Neural progenitor cell (in vitro differentiated cells): Measurements from ENCODE around the gene MED10. TPM values are rescaled to one million over a fixed set of nuclear protein-coding genes. Genes with fewer than 3 reads are reported as not detected.

Experiments
- DNase-seq: peaks from one replicate; pipeline ENCODE4 v3.0.0-alpha.2; 2016; ENCODE audit warnings: low spot score
- H2AFZ ChIP-seq: fragments of 200-600 bp; sonication (generic); replicated peaks from 2 replicates; pipeline ENCODE4 v1.6.1; 2016; ENCODE audit warnings: antibody characterized with exemption
- H3F3A ChIP-seq: fragments of 200-600 bp; sonication (generic); 2 replicates; pipeline ENCODE4 v1.6.1; 2016; ENCODE audit warnings: antibody characterized with exemption, low read depth
- H3K27ac ChIP-seq: fragments of 200-600 bp; sonication (generic); 2 replicates; pipeline ENCODE4 v1.5.1; 2016; ENCODE audit warnings: mild to moderate bottlenecking
- H3K27me3 ChIP-seq: fragments of 200-600 bp; sonication (generic); 2 replicates; pipeline ENCODE4 v1.6.1; 2016; ENCODE audit warnings: mild to moderate bottlenecking, moderate library complexity
- H3K36me3 ChIP-seq: fragments of 200-600 bp; sonication (generic); 2 replicates; pipeline ENCODE4 v1.5.1; 2016
- H3K4me1 ChIP-seq: fragments of 200-600 bp; sonication (generic); 2 replicates; pipeline ENCODE4 v1.6.1; 2016; ENCODE audit warnings: mixed run types
- H3K4me2 ChIP-seq: fragments of 200-600 bp; sonication (generic); 2 replicates; pipeline ENCODE4 v1.6.1; 2016
- H3K4me3 ChIP-seq: fragments of 200-600 bp; sonication (generic); 2 replicates; pipeline ENCODE4 v1.5.1; 2016
- H3K79me2 ChIP-seq: fragments of 200-600 bp; sonication (generic); 2 replicates; pipeline ENCODE4 v1.6.1; 2016; ENCODE audit warnings: low read depth
- H3K9ac ChIP-seq: fragments of 200-600 bp; sonication (generic); 2 replicates; pipeline ENCODE4 v1.6.1; 2016
- H3K9me3 ChIP-seq: fragments of 200-600 bp; sonication (generic); 2 replicates; pipeline ENCODE4 v1.5.1; 2016; ENCODE audit warnings: low read depth
- H4K20me1 ChIP-seq: fragments of 200-600 bp; sonication (generic); 2 replicates; pipeline ENCODE4 v1.6.1; 2016; ENCODE audit warnings: low read depth
- H3K27ac Mint-ChIP-seq: 3 replicates; pipeline ENCODE4 v1.8.0; 2021; ENCODE audit warnings: mixed read lengths
- H3K27me3 Mint-ChIP-seq: 2 replicates; pipeline ENCODE4 v1.8.0; 2022; ENCODE audit warnings: low read depth, mild to moderate bottlenecking, inconsistent platforms, moderate library complexity, mixed read lengths; ENCODE audit not compliant: insufficient read depth
- H3K36me3 Mint-ChIP-seq: 3 replicates; pipeline ENCODE4 v1.8.0; 2021; ENCODE audit warnings: mixed read lengths
- H3K4me1 Mint-ChIP-seq: 3 replicates; pipeline ENCODE4 v1.8.0; 2021; ENCODE audit warnings: mixed read lengths
- H3K4me3 Mint-ChIP-seq: 3 replicates; pipeline ENCODE4 v1.8.0; 2021; ENCODE audit warnings: mild to moderate bottlenecking, moderate library complexity, mixed read lengths
- H3K9me3 Mint-ChIP-seq: 3 replicates; pipeline ENCODE4 v1.8.0; 2020; ENCODE audit warnings: mixed read lengths
- EZH2 ChIP-seq: fragments of 200-600 bp; sonication (generic); IDR thresholded peaks from 2 replicates; pipeline ENCODE4 v1.6.1; 2017; ENCODE audit warnings: antibody characterized with exemption, mild to moderate bottlenecking, moderate library complexity
- EZH2phosphoT487 ChIP-seq: fragments of 200-600 bp; sonication (generic); IDR thresholded peaks from 2 replicates; pipeline ENCODE4 v1.6.1; 2017; ENCODE audit warnings: antibody characterized with exemption
- total RNA-seq: library from RNA; depleted of rRNA; stranded (reverse); fragments of >200 nt; gene quantifications from 2 replicates; pipeline ENCODE4 v1.2.3, GENCODE V29; 2015; ENCODE audit warnings: low replicate concordance
- TF ChIP-seq, protein P1 (sequence below): fragments of 200-600 bp; sonication (generic); IDR thresholded peaks from 2 replicates; pipeline ENCODE4 v1.5.1; 2017; ENCODE audit warnings: antibody characterized with exemption, mild to moderate bottlenecking

The MED10 gene
- total RNA-seq, 1 donor from 2014 or later: 23.5 TPM

DNA sequence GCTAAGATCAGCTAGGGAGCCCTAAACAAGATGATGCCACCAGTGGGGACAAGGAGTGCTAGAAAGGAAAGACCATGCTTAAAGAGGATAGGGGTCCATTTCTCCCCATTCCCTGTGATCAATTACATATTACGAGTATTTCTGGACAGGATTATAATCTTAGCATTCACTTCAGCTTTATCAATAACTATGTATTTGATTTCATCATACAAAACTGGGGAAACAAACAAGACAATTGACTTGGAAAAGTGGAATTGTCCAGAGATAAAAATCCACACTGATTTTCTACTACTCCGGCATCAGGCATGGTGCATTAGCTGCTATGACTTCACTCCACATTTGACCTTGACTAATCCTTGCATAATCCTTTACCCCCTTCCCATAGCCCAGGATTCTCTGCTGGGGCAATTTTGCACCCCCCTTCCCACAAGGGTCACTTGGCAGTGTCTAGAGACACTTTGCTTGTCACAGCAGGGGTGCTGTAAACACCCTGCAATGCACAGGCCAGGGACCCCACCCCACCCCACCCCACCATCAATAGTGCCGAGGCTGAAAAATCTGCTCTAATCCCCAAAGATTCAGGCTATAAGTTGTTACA, 40.4 kb upstream of the MED10 start:
- Histone ChIP-seq H3K79me2 (no peaks in the 10 kb centered on the region), H3K27ac (no peak overlapping the region), H4K20me1 (no peaks in the 10 kb centered on the region), H3K4me3 (no peak overlapping the region), H3F3A (no peaks in the 10 kb centered on the region), H3K4me2 (no peak overlapping the region), H3K9me3 (no peaks in the 10 kb centered on the region), H3K9ac (no peak overlapping the region), H3K36me3 (no peaks in the 10 kb centered on the region), H3K27me3 (no peaks in the 10 kb centered on the region), H2AFZ (no peak overlapping the region), H3K4me1 (no peaks in the 10 kb centered on the region)
- Mint-ChIP-seq H3K4me3 (no peak overlapping the region), H3K4me1 (peaks cover 3% of the 10 kb centered on the region), H3K9me3 (no peaks in the 10 kb centered on the region), H3K27me3 (peaks cover 5% of the 10 kb centered on the region), H3K27ac (no peak overlapping the region), H3K36me3 (no peaks in the 10 kb centered on the region)
- TF ChIP-seq EZH2 (no peak), EZH2phosphoT487 (no peak)
- TF ChIP-seq, protein P1, sequence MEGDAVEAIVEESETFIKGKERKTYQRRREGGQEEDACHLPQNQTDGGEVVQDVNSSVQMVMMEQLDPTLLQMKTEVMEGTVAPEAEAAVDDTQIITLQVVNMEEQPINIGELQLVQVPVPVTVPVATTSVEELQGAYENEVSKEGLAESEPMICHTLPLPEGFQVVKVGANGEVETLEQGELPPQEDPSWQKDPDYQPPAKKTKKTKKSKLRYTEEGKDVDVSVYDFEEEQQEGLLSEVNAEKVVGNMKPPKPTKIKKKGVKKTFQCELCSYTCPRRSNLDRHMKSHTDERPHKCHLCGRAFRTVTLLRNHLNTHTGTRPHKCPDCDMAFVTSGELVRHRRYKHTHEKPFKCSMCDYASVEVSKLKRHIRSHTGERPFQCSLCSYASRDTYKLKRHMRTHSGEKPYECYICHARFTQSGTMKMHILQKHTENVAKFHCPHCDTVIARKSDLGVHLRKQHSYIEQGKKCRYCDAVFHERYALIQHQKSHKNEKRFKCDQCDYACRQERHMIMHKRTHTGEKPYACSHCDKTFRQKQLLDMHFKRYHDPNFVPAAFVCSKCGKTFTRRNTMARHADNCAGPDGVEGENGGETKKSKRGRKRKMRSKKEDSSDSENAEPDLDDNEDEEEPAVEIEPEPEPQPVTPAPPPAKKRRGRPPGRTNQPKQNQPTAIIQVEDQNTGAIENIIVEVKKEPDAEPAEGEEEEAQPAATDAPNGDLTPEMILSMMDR: no peak
- DNase-seq: no peak

DNA sequence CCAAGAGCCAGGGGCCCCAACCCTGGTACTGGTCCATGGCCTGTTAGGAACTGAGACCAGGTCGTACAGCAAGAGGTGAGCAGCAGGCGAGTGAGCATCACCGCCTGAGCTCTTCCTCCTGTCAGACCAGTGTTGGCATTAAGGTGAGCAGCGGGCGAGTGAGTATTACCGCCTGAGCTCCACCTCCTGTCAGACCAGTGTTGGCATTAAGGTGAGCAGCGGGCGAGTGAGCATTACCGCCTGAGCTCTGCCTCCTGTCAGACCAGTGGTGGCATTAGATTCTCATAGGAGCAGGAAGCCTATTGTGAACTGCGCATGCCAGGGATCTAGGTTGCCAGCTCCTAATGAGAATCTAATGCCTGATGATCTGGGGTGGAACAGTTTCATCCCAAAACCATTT, 39.3 kb upstream of the MED10 start:
- Histone ChIP-seq H3K4me2 (no peak overlapping the region), H3F3A (no peaks in the 10 kb centered on the region), H3K27me3 (no peaks in the 10 kb centered on the region), H3K36me3 (no peaks in the 10 kb centered on the region), H3K4me1 (no peaks in the 10 kb centered on the region), H3K79me2 (no peaks in the 10 kb centered on the region), H3K9me3 (no peaks in the 10 kb centered on the region), H3K27ac (no peak overlapping the region), H2AFZ (no peak overlapping the region), H3K4me3 (no peak overlapping the region), H3K9ac (no peak overlapping the region), H4K20me1 (no peaks in the 10 kb centered on the region)
- H3K4me1 Mint-ChIP-seq: peaks cover 3% of the 10 kb centered on the region
- no peaks in the 10 kb centered on the region for H3K36me3 Mint-ChIP-seq
- TF ChIP-seq EZH2phosphoT487 (no peak), EZH2 (no peak)
- TF ChIP-seq, protein P1: no peak
- H3K27ac Mint-ChIP-seq: no peak overlapping the region
- H3K27me3 Mint-ChIP-seq: peaks cover 5% of the 10 kb centered on the region
- H3K4me3 Mint-ChIP-seq: no peak overlapping the region
- H3K9me3 Mint-ChIP-seq: no peaks in the 10 kb centered on the region
- no peak for DNase-seq

DNA sequence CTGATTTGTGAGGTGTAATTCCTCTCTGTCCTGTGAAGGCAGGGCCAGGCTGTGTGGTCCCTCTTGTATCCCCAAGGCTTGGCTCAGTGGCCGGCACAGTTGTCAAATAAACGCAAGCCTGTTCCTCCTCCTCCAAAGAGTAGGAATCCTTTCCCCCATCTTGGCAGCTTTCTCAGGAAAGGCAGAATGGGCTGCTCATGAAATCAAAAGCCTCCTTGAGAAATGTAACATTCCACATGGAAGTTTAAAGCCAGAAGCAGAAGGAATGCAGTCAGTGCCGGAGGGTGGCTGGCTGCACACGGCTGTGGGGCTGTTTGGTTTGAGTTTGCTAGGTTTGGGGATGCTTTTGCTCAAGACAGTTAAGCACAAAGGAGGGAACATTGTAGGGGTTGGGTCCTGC, 34.5 kb upstream of the MED10 start:
- H2AFZ ChIP-seq: no peak overlapping the region
- Mint-ChIP-seq H3K4me3 (no peak overlapping the region), H3K4me1 (no peaks in the 10 kb centered on the region), H3K9me3 (no peaks in the 10 kb centered on the region), H3K27me3 (peaks cover 10% of the 10 kb centered on the region), H3K27ac (no peak overlapping the region), H3K36me3 (no peaks in the 10 kb centered on the region)
- H3K4me1 ChIP-seq: no peaks in the 10 kb centered on the region
- no peak overlapping the region for H3K4me3 ChIP-seq
- no peaks in the 10 kb centered on the region for H3K79me2 ChIP-seq
- DNase-seq: no peak
- H3K9me3 ChIP-seq: no peaks in the 10 kb centered on the region
- H3K9ac ChIP-seq: no peak overlapping the region
- TF ChIP-seq EZH2: no peak
- TF ChIP-seq, protein P1: no peak
- no peak for TF ChIP-seq EZH2phosphoT487
- no peaks in the 10 kb centered on the region for H3F3A ChIP-seq
- H3K4me2 ChIP-seq: no peak overlapping the region
- no peak overlapping the region for H3K27ac ChIP-seq
- H3K36me3 ChIP-seq: no peaks in the 10 kb centered on the region
- H3K27me3 ChIP-seq: no peaks in the 10 kb centered on the region
- H4K20me1 ChIP-seq: no peaks in the 10 kb centered on the region
